SHP77 treated with DMSO at 0.1 percent for 48 hours (cell line): Measurements from ENCODE around the gene ARMC9.
"Not testable (repeated sequence)": the region's sequence is repeated elsewhere in the genome, so short reads cannot be mapped to it uniquely, and the experiment has no call there.

Experiments
- DNase-seq: peaks from one replicate; lab custom pipeline; 2025; lab: John Stamatoyannopoulos, UW

The ARMC9 gene

DNA sequence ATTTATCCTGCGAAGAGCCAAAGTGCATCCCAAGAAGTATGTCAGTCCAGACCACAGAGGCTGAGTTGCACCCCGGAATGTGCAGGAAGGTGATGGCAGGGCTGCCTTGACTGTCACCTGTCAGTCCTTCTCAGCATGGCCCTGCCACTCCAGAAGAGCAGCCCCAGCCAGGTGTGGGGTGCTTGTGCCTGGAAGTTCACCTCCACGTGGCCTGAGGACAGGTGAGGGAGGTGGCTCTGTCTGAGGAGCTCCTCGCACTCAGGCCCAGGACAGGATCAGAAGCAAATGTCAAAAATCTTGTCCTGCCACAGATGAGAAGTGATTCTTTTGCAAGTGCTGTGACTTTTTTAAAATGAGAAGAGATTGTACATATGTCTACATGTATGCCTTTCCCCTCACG lies 165.6 kb downstream of the ARMC9 start:
- DNase-seq: no peak

DNA sequence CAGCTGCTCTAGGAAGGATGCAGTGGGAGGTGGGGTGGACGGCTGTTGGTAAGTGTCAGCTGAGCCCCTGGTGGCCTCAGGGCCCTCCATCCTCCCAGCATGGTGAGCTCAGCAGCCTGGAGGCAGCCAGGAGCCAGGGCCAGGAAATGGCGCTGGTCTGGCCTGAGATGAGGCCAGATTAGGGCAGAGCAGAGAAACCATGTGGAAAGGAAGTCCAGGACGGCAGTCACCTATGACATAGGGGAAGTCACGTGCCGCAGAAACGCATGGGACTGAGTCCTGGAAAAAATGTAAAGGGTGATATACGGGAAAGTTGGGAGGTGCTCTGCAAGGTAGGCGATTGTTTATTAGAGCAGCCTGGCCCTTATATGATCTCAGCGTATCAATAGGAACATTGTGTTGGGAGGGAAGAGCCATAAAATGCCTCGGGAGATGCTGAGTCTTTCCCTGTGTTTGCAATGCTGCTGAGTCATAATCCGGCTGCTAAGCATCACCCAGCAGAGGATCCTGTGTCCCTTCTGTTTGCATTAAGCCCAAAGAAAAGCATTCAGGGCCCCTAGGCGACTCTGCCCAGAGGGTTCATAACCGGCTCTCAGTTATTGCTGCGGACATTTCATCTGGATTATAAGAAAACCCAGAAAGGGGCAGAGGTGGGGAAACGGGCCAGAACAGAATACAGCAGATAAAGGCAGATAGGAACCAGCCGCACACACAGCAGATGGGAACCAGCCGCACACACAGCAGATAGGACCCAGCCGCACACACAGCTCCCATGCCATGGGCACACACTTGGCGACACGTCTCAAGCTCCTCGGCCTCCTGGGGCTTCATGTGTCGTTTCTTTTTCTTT lies 166.8 kb downstream of the ARMC9 start:
- DNase-seq: peak; percentile 79

DNA sequence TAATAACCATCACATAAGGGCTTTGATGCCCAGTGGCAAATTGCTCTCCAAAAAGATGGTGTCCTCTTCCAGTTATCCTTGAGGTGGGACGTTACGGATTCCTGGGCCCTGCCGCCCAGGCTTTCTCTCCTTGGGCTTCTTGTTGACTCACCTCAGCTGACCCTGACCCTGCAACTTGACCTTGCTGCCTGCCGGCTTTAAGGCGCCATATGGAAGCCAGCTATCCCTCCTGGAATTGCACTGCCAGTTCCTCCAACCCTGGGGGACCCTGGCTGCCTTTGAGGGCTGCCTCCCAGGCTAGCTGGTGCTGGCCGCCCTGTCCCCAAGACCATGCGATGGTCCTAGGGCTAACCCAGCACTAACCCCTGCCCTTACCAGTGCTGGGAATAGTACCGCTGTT lies 168.7 kb downstream of the ARMC9 start:
- DNase-seq: no peak

DNA sequence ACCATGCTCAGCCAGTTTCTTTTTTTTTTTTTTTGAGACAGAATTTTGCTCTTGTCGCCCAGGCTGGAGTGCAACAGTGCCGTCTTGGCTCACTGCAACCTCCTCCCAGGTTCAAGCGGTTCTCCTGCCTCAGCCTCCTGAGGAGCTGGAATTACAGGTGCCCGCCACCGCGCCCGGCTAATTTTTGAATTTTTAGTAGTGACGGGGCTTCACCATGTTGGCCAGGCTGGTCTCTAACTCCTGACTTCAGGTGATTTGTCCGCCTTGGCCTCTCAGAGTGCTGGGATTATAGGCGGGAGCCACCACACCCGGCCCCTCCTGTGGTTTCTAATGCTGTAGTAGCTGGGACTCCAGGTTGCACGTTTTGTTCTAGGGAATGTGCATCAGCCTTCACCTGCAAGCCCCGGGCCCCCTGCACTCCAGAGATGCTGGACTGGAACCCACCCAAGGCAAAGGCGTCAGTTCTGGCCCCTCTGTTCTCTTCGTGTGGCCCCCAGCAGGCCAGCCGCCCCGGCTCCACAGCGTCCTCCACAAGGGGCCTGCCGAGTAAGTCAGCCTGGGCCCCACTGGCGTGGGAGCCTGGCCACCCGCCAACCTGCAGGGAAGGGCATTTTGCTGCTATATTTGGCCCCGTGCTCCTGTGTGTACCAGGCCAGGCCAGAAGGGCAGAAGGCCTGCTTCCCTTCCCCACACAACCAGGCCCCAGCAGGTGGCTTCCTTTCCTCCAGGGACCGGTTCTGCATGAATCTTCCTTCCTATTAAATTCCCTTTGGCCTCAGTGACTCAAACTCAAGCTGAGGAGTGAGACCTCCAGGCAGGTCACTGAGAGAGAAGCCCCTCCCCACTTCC lies 171.4 kb downstream of the ARMC9 start:
- DNase-seq: no peak

DNA sequence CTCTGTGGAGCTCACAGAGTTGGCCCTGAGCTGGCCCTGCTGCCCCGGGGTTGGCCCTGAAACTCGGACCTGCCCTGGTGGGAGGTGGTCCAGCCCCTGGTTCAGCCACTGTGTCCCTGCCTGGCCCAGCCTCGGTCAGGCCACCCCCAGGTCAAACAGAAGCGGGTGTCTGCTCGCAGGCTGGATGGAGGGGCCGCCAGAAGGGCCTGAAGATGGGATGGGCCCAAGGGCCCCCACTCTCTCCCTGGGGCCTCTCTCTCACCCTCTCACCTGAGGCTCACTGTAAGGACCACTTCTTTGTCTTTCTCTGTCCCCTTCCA lies 172.0 kb downstream of the ARMC9 start:
- DNase-seq: no peak

DNA sequence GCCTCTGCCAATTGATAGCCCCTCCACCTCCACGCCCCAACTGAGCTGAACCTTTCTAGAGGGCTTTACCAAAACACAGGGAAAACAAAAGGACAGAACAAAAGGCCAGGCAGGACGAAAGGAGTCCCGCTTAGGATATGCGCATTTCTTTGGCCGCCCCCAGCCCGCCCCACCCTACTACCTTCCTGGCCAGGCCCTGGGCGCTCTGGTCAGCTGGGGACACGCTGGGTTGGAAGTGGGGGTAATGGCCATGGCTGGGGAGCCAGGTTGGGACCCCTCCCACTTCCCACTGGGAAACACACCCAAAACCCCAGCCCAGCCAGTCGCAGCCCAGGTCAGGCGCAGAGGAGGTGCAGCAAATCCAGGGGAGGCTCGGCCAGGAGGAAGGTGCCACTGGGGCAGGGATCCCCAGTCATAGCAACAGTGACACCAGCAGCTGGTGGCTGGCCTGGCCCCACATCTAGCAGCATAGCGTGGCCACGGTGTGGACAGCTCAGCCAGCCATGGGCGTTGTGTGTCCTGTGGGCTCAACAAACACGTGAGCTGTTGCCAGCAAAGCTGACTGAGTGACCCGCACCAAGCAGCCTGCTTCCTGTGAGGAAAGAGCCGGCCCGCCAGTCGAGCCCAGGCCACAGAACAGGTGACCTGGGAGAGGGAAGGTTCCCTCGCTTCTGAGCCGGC lies 172.5 kb downstream of the ARMC9 start:
- DNase-seq: no peak

DNA sequence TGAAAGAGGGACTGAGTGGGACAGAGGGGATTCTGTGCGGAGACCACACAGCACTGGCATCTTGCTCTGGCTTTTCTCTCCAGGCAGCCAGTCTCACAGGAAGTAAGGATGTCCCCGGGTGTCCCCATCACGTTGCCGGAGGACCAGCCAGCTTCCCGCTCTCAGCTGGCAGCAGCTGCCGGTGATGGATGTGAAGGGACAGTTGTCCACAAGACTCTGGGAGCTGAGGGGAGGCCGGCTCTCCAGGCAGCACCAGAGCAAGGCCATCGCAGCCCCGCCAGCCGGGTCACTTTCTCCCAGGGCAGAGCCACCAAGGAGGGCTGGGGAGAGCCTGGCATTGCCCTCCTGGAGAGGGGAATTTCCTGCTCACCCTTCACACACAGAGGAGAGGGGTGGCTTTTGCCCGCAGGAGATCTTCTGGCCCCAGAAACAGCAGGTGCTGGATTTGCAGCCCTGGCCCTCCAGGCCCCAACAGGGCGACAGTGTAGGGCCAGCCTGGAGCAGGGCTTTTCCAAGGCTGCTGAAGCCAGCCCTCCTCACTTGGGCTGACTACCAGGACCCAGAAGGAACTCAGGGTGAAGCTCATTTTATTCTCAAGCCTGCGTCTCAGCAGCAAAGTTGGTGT lies 173.1 kb downstream of the ARMC9 start:
- DNase-seq: no peak

DNA sequence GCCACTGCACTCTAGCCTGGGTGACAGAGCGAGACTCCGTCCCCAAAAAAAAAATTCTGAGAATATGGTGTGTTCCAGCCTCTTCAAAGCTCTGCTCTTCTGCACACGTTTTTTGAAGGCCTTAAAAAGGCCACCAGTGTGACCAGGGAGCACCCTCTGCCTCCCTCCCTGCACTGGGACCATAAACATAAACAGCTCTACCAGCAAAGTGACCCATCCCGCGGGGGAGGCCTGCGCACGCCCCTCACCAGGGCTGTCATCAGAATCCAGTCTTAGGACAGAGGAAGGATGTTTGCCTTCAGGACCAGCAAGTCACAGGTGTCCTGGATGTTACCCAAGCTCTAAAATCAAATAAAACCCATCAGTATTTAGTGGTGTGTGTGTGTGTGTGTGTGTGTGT lies 173.9 kb downstream of the ARMC9 start:
- no peak for DNase-seq

DNA sequence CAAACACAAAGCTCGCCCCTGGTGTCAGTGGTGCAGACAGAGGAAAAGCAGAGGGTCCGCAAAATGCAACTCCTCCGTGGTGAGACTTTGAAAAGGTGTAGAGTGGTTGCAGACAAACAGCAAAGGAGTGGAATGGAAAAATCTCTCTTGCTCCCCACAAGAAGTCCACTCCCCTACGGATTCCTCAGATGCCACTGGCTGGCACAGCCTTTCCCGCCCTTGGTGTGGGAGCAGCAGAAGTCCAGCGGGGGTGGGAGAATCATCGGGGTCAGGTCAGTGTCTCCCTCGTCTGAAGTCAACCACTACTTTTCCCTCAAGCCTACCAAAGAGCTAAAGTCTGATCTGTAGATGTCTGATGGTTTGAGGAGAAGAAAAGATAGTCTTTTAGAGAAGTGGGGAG lies 174.8 kb downstream of the ARMC9 start:
- DNase-seq: no peak

DNA sequence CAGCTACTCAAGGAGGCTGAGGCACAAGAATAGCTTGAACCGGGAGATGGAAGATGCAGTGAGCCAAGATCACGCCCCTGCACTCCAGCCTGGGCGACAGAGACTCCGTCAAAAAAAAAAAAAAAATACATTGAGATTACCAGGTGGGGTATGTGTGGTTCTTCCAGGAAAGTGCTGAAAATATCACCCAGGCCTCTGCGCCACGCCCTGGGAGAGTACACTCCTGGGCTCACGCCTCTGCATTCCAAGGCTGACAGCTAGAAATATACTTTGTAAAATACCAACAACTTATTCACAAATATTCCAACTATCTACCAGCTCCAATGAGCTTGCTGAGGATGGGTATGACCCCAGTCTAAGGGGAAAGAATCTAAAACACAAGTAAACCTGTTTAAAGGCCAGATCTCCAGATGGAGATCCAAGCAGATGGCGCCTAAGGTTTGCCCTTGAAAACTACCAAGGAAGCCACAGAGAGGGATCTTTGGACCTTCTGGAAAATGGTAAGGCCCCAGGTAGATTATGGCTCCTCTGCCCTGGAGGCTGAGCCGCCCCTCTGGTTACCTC lies 175.4 kb downstream of the ARMC9 start:
- DNase-seq: no peak

DNA sequence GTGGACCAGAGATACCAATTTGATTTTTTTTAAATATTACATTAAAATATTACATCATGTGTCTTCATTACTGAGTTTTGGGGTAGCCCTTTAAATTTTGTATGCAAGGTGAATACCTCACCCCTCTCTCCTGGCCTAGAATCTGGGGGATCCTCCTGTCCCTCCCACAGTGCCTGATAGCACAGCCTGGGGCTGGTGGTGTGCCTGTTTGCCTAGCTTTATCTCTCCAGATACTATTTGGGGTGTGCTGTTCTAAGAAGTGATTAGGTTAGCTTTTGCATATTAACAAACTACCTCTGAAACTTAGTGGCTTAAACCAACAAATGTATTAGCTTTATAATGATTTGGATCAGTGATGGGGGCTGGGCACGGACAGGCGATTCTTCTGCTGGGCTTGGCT lies 176.3 kb downstream of the ARMC9 start:
- DNase-seq: no peak

DNA sequence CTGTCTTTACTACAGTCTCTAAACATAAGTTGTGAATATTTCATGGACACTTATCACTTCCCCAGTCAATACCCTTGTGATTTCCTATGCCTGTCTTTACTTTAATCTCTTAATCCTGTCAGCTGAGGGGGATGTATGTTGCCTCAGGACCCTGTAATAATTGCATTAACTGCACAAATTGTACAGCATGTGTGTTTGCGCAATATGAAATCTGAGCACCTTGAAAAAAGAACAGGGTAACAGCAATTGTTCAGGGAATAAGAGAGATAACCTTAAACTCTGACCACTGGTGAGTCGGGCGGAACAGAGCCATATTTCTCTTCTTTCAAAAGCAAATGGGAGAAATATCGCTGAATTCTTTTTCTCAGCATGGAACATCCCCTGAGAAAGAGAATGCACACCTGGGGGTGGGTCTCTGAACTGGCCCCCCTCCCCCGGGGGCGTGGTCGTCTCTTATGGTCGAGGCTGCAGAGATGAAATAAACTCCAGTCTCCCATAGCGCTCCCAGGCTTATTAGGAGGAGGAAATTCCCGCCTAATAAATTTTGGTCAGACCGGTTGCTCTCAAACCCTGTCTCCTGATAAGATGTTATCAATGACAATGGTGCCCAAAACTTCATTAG lies 177.7 kb downstream of the ARMC9 start:
- not testable (repeated sequence) for DNase-seq

DNA sequence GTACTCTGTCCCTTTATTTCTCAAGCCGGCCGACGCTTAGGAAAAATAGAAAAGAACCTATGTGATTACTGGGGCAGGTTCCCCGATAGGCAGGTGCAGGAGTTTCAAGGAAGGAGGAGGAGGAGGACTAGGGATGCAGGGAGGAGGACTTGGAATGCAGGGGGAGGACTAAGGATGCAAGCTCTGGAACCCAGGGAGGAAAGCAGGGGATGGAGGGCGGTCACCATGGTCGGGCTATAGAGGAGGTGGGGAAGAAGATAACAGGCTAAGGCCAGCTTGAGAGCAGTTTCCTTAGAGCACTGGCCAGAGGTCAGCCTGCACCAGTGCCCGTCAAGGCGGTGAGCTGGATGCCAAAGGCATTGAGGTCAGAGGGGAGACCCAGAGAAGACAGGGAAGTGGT lies 178.4 kb downstream of the ARMC9 start:
- no peak for DNase-seq

DNA sequence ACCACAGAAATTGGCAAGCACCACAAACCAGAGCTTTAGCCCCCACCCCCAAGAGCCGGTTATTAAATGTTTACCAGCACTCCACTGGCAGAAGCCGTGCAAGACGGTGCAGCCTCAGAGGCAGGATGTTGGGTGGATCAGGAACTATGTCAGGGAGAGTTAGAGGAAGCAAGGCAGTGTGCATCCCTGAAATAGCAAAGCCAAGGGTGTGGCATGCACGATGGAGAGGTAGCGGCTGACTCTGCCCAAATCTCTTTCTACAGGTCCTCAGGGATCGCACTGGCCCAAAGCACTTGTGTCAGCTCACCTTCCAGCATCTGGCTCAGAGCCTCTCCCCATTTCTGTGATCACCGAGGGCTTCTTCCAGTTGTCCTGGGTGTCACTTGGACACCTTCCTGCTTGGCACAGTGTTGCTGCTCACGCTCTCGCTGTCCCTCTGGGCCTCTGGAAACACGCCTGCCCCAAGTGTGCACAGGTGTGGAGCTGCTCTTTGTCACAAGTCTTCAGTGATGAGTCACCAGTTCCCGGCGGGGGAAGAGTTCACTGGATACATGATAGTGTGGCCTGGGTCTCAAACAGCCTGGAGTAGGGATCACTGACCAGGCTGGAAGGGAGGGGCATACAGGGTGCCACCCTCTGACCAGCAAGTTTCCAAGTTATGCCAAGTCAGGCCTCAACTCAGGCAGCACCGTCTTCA lies 179.7 kb downstream of the ARMC9 start:
- peak; percentile 36 for DNase-seq

DNA sequence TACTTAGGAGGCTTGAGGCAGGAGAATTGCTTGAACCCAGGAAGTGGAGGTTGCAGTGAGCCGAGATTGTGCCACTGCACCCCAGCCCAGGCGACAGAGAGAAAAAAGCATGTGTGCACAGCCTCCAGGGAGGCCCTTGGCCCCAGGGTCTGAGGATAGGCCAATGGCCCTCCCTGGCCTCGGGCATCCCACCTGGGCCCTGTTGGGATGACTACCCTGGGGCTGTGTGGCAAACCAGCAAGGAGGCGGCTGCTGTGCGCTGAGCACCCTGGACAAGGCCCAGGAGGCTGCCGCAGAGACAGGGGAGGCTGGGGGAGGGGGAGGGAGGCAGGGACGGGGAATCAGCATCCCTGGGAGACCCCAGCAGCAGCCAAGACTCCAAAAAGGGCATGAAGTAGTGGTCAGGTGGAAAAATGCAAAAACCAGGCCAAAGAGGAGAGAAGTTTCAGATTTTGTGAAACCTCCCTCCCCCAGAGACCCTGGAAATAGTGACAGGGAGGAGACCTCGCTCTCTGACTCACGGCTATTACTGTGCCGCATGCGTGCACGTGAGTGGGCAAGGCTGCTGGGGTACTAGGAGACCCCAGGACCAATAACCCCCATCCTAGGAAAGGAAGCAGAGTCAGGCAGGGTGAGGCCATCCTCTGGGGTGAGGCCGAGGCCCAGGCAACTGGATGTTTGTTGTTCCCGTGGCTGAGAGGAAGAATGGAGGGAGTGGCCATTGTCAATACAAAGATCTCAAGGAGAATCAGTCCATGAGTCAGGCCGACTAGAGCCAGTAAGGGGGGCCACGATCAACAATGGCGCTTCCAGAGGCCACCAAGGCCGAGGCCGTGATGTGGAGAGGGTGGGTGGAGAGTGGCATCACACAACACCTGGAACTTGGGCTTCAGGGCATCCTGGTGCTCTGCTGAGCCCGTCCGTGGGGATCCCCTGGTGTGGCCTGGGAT lies 181.1 kb downstream of the ARMC9 start:
- no peak for DNase-seq

DNA sequence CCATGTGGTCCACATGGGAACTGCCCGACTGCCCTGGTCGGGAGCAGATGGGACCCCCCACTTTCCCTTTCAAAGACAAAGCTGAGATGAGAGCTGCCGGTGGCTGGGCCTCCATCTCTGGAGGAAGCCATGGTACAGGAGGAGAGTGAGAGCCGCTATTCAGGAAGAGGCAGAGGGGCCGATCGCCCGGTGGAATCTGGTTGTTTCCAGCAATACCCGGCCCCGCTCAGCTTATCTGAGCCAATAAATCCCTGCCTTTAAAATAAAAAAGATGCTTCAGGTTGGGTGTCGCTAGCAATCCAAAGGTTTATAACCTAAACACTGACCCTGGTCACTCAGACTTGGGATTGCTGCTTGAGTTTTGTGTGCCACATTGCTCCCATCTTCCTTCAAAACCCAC lies 181.9 kb downstream of the ARMC9 start:
- DNase-seq: no peak

DNA sequence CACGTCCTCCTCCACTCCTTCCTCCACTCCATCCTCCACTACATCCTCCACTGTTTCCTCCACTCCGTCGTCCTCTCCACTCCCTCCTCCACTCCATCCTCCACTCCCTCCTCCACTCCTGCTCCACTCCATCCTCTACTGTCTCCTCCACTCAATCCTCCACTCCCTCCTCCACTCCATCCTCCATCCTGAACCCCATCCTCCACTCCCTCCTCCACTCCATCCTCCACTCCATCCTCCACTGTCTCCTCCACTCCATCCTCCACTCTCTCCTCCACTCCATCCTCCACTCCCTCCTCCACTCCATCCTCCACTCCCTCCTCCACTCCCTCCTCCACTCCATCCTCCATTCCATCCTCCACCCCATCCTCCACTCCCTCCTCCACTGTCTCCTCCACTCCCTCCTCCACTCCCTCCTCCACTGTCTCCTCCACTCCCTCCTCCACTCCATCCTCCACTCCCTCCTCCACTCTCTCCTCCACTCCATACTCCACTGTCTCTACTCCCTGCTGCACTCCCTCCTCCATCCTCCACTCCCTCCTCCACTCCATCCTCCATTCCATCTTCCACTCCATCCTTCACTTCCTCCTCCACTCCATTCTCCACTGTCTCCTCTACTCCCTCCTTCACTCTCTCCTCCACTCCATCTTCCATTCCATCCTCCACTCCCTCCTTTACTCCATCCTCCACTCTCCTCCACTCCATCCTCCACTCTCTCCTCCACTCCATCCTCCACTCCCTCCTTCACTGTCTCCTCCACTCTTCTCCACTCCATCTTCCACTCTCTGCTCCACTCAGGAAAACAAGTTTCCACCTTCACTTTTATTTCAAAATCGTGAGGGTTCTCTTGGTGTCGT lies 182.8 kb downstream of the ARMC9 start:
- DNase-seq: no peak

DNA sequence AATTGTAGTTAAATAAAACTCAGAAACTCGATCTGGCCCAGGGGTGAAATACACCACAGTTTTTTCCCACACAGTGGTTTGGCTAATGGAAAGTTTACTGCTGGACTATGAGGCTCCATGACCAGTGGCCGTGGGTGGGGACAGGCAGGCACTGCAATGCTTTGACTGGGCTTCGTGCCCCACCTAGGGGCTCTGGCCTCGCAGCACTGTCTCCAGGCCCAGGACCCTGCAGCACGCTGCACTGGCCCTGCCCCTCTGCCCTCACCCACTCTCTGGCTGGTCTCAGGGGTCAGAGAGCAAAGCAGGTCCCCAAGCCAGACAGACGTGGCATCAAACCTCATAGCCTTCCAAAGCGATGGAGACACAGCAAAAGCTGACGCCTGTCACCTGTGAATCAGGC lies 183.7 kb downstream of the ARMC9 start:
- DNase-seq: no peak
